Neural cell (in vitro differentiated cells): ENCODE measurements around the gene KIAA1586. TPM values are rescaled to one million over a fixed set of nuclear protein-coding genes. Genes with fewer than 3 reads are reported as not detected.

Experiments used
- H2AFZ ChIP-seq: fragments of 200-600, 300-800 bp; sonication (generic), shearing (Covaris generic); 2 replicates; pipeline ENCODE4 v1.6.0; 2014; ENCODE audit warnings: low read depth, mild to moderate bottlenecking, antibody characterized with exemption, low read length, moderate library complexity
- H3F3A ChIP-seq: fragments of 200-600 bp; shearing (Covaris generic); 2 replicates; pipeline ENCODE4 v1.6.1; 2016; ENCODE audit warnings: mild to moderate bottlenecking, moderate library complexity, mixed read lengths, antibody characterized with exemption, low read length; ENCODE audit not compliant: insufficient read depth, poor library complexity, severe bottlenecking
- H3K27ac ChIP-seq: fragments of 200-600, 300-800 bp; sonication (generic), shearing (Covaris generic); 2 replicates; pipeline ENCODE4 v1.5.1; 2014; ENCODE audit warnings: mild to moderate bottlenecking, low read length, moderate library complexity
- H3K27me3 ChIP-seq: fragments of 300-800, 200-600 bp; sonication (generic), shearing (Covaris generic); 2 replicates; pipeline ENCODE4 v1.6.0; 2014; ENCODE audit warnings: mild to moderate bottlenecking, low read depth, low read length, moderate library complexity; ENCODE audit not compliant: insufficient read depth
- H3K36me3 ChIP-seq: fragments of 300-800, 200-600 bp; sonication (generic), shearing (Covaris generic); 2 replicates; pipeline ENCODE4 v1.5.1; 2014; ENCODE audit warnings: mild to moderate bottlenecking, antibody characterized with exemption, low read length, moderate library complexity; ENCODE audit not compliant: insufficient read depth
- H3K4me2 ChIP-seq: fragments of 300-800, 200-600 bp; sonication (generic), shearing (Covaris generic); 2 replicates; pipeline ENCODE4 v1.6.0; 2014; ENCODE audit warnings: mild to moderate bottlenecking, low read length
- H3K4me3 ChIP-seq: fragments of 300-800, 200-600 bp; sonication (generic), shearing (Covaris generic); 2 replicates; pipeline ENCODE4 v1.5.1; 2014; ENCODE audit warnings: mild to moderate bottlenecking, low read length, moderate library complexity
- H3K79me2 ChIP-seq: fragments of 200-600 bp; shearing (Covaris generic); replicated peaks from 2 replicates; pipeline ENCODE4 v1.6.0; 2014; ENCODE audit warnings: mild to moderate bottlenecking, low read length, moderate library complexity; ENCODE audit not compliant: insufficient read depth
- H3K9ac ChIP-seq: fragments of 300-800, 200-600 bp; sonication (generic), shearing (Covaris generic); 2 replicates; pipeline ENCODE4 v1.6.1; 2016; ENCODE audit warnings: mild to moderate bottlenecking, low read length, mixed read lengths
- H3K9me2 ChIP-seq: fragments of 200-600 bp; shearing (Covaris generic); 2 replicates; pipeline ENCODE4 v1.6.1; 2016; ENCODE audit warnings: mild to moderate bottlenecking, low read length, mixed read lengths; ENCODE audit not compliant: insufficient read depth
- H3K9me3 ChIP-seq: fragments of 200-600, 300-800 bp; sonication (generic), shearing (Covaris generic); 2 replicates; pipeline ENCODE4 v1.6.1; 2016; ENCODE audit warnings: mild to moderate bottlenecking, mixed run types, low read length, moderate library complexity, mixed read lengths
- H4K20me1 ChIP-seq: fragments of 200-600 bp; shearing (Covaris generic); 2 replicates; pipeline ENCODE4 v1.6.1; 2016; ENCODE audit warnings: mild to moderate bottlenecking, mixed run types; ENCODE audit not compliant: insufficient read depth
- CTCF ChIP-seq: fragments of 450-650 bp; IDR thresholded peaks from 2 replicates; pipeline ENCODE4 v1.5.1; 2014; ENCODE audit warnings: antibody characterized with exemption, mild to moderate bottlenecking, moderate library complexity; ENCODE audit not compliant: poor library complexity, severe bottlenecking
- EP300 ChIP-seq: fragments of 450-650 bp; conservative IDR thresholded peaks from 2 replicates; pipeline ENCODE4 v1.6.1; 2014; ENCODE audit warnings: antibody characterized with exemption, mild to moderate bottlenecking, moderate library complexity; ENCODE audit not compliant: poor library complexity, severe bottlenecking
- EZH2 ChIP-seq: fragments of 200-600, 300-800 bp; shearing (Covaris generic), sonication (generic); IDR thresholded peaks from 2 replicates; pipeline ENCODE4 v1.6.1; 2014; ENCODE audit warnings: antibody characterized with exemption, low read length, borderline replicate concordance, mild to moderate bottlenecking; ENCODE audit not compliant: insufficient read depth, poor library complexity, severe bottlenecking
- MXI1 ChIP-seq: fragments of 450-650 bp; conservative IDR thresholded peaks from 2 replicates; pipeline ENCODE4 v1.6.1; 2014; ENCODE audit warnings: antibody characterized with exemption, mild to moderate bottlenecking; ENCODE audit not compliant: poor library complexity, severe bottlenecking
- POLR2AphosphoS5 ChIP-seq: IDR thresholded peaks from 2 replicates; pipeline ENCODE4 v1.6.1; 2012
- RAD21 ChIP-seq: fragments of 450-650 bp; conservative IDR thresholded peaks from 2 replicates; pipeline ENCODE4 v1.6.1; 2014; ENCODE audit warnings: antibody characterized with exemption, mild to moderate bottlenecking, moderate library complexity
- REST ChIP-seq: IDR thresholded peaks from 2 replicates; pipeline ENCODE4 v1.6.1; 2012; ENCODE audit warnings: borderline replicate concordance
- SMC3 ChIP-seq: fragments of 450-650 bp; conservative IDR thresholded peaks from 2 replicates; pipeline ENCODE4 v1.6.1; 2014; ENCODE audit warnings: antibody characterized with exemption, mild to moderate bottlenecking, moderate library complexity; ENCODE audit not compliant: poor library complexity
- TAF1 ChIP-seq: IDR thresholded peaks from 2 replicates; pipeline ENCODE4 v1.6.1; 2012; ENCODE audit warnings: low read depth
- polyA plus RNA-seq: library from polyadenylated mRNA; depleted of rRNA; stranded (reverse); fragments of >200 nt; gene quantifications from 2 replicates; pipeline ENCODE4 v1.2.3, GENCODE V29; 2014

KIAA1586 gene
- polyA plus RNA-seq, 1 donor from 2014 or later, result 34.4 TPM

GRCh38 chr6:57086843-57087242, 40.4 kb downstream of the KIAA1586 start:
- Histone ChIP-seq H3F3A (no peaks in the 10 kb centered on the region), H3K9me3 (no peaks in the 10 kb centered on the region), H3K79me2 (peaks cover 6% of the 10 kb centered on the region), H3K36me3 (no peaks in the 10 kb centered on the region), H3K27ac (no peak overlapping the region), H3K9ac (no peak overlapping the region), H2AFZ (no peak overlapping the region), H3K4me3 (no peak overlapping the region), H3K9me2 (no peaks in the 10 kb centered on the region), H4K20me1 (no peaks in the 10 kb centered on the region), H3K4me2 (no peak overlapping the region), H3K27me3 (no peaks in the 10 kb centered on the region)
- TF ChIP-seq SMC3 (no peak), MXI1 (no peak), POLR2AphosphoS5 (no peak), RAD21 (no peak), TAF1 (no peak), EP300 (no peak), REST (no peak), EZH2 (no peak), CTCF (no peak)

- Histone ChIP-seq H3K27ac (no peak overlapping the region), H3K4me3 (no peak overlapping the region), H3K9ac (no peak overlapping the region), H3K4me2 (no peak overlapping the region), H3K27me3 (no peaks in the 10 kb centered on the region), H2AFZ (no peak overlapping the region), H3K9me2 (no peaks in the 10 kb centered on the region), H3K9me3 (no peaks in the 10 kb centered on the region), H4K20me1 (no peaks in the 10 kb centered on the region), H3K36me3 (no peaks in the 10 kb centered on the region), H3F3A (no peaks in the 10 kb centered on the region), H3K79me2 (peaks cover 16% of the 10 kb centered on the region)
- no peak for TF ChIP-seq RAD21
- no peak for TF ChIP-seq EZH2
- TF ChIP-seq SMC3, result no peak
- no peak for TF ChIP-seq POLR2AphosphoS5
- no peak for TF ChIP-seq EP300
Measured at GRCh38 chr6:57087916-57088315, 41.4 kb downstream of the KIAA1586 start.
